ENCODE measurements around the gene PTPRO. TPM values are rescaled to one million over a fixed set of nuclear protein-coding genes. Genes with fewer than 3 reads are reported as not detected.
A peak's percentile ranks its signal among the peaks of the same experiment; 100 is the strongest.
"Not testable (repeated sequence)": the region's sequence is repeated elsewhere in the genome, so short reads cannot be mapped to it uniquely, and the experiment has no call there.

PTPRO gene
- total RNA-seq, 1 donor from 2014 or later = 0.94 TPM

DNA sequence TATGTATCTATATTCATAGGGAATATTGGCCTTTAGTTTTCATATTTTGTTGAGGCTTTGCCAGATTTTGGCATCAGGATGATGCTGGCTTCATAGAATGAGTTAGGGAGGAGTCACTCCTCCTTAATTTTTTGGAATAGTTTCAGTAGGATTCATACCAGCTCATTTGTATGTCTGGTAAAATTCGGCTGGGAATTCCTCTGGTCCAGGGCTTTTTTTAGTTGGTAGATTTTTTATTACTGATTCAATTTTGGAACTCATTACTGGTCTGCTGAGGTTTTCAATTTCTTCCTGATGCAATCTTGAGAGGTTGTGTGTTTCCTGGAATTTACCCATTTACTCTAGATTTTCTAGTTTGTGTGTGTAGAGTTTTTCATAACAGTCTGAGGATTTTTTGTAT lies 291.7 kb downstream of the PTPRO start:
- intact Hi-C loops (cut with micrococcal nuclease) = no loop called here
- no peak for ATAC-seq
- no peak for DNase-seq

DNA sequence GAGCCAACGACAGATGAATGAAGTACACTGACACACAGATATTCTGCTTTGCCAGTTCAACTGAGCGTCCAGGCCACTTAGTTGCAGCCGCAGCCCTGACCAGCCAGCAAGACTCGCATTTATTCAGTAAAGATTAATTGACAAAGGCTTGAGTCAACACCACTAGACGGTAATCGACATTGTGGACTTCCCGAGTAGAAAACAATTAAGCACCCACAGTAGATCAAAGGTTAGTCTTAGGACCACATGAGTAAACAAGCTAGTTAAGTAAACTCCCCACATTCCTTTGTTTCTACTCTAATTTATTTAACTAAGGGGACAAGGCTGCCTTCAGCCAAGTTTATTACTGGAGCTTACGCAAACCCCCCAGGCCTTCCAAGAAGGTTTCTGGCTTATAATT lies 294.2 kb downstream of the PTPRO start:
- ATAC-seq; intact Hi-C loops (cut with micrococcal nuclease); DNase-seq: not testable (repeated sequence)

DNA sequence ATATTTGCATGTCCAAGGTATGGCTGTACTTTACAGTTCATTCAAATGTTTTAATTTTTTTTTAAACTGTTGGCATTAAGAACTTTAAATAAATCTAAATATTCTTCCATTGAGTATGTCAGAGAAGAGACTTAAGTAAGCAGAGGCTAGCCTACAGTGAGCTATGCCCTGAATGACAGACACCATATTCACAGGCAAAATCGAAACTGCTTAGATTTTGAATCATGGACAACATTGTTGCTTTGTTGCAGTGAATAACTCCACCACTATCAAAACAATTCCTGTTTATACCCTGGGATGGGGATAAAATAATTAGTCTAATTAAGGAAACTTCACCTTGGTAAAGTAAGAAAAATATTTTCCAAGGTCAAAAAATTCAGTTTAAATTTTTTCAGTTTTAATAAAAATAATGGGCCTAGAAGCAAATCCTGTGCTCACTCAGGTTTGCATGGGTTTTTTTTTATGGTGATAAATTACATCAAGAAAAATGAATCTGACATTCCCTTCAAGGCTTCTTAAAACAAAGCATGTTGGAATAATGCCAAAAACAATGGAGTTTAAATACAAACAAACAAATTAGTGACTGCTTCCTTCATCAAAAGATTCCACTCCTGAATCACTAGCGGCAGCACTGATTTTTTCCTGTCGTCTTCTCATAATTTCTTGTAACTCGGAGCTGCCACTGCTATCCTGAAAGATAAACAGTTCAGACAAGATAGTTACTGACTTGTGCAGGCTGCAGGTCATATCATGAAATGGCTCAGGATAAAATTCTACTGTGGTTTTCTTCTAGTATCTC lies 298.6 kb downstream of the PTPRO start:
- intact Hi-C loops (cut with micrococcal nuclease) = no loop called here
- ATAC-seq (no peak), DNase-seq (no peak)

DNA sequence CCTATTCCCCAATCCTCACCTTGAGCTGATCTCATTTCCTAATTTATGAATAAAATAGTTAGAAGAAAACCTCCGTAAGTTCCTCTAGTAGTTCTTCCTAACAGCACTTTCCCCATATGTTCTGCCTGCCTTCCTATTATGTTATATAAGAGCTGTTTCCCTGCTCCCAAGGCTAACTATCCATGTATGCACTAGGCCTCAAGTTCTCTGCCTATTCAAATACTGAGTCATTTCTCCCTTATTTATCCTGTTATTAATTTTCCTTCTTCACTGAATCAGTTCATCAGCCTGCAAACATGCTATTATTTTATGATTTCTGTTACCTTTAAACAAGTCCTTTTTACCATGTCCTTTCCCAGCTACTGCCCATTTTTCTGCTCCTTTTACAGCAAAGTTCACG lies 302.8 kb downstream of the PTPRO start:
- DNase-seq (no peak), ATAC-seq (no peak)
- intact Hi-C loops (cut with micrococcal nuclease) = no loop called here

DNA sequence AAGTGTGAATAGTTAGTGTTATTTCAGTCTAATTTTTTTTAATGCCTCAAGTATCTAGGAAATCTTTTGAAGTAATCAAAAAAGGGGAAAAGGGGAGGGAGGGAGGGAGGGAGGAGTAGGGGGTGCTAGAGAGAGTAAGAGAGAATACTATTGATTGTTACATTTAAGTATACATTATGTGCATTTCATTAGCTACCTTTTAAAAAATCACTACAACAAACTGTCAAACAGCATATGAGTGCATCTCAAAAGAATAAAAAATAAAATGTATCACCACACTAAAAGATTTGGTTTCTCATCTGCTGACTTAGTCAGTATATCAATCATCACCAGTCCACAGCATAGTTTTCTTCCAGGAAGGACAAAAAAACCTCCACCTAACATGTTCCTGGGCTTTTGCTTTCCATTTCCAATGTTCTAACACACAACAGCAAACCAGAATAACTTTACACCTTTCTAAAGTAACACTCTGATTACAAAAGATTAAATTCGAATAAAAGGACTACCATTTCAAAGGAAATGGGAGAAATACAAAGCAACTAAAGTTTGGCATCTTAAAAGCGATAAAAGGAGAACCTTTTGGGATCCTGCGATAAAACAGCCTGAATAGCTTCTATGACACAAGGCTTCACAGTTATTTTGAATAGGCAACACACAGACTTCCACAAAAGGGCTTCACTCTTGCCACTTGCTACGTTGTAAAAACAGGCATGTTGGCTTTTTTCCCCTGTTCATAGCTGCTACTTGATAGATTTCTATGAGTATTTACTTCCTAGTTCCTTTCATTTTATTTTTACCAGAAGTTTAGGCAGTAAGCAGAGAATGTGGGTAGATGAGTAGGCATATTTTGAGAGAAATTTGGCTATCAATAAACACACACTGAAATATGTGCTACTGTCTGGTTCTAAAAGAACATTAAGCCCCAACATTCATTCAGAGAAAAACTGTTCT lies 306.0 kb downstream of the PTPRO start:
- no peak for DNase-seq
- intact Hi-C loops (cut with micrococcal nuclease) = no loop called here
- peak; percentile 47 for ATAC-seq

DNA sequence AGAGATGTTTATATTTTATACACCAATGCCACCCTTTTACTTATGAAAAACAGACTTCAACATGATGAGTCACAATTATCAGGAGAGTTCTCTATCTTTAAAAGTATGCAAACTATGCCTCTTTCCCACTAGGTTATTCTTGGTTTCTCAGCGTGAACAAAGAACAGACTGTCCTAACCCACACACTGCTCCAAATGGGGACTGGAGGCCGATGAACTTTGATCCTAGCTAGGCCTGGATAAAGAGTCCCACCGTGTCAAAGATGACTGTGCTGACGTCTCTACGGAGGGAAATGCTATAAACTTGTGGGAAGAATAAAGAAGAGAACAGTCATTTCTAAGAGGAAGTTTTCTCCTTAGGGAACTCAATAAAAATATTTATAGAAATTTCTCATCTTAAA lies 306.8 kb downstream of the PTPRO start:
- intact Hi-C loops (cut with micrococcal nuclease) = no loop called here

DNA sequence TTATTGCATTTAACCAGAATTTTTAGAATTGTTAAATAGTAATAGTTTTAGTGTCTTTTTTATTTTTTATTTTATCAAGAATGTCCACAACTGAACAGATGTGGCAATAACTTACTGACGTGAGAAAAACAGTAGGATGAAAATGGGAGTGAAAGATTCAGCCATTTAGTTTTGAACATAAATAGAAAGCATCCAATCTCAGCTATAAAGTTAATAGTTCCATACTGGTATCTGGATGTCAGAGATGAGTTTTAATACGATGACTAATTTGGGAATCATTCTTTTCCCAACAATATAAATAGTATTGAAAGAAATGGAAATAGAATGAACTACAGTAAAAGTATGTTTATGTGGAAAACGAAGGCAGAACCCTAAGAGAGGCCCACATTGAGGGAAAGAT lies 307.5 kb downstream of the PTPRO start:
- intact Hi-C loops (cut with micrococcal nuclease) = no loop called here
- ATAC-seq (no peak), DNase-seq (no peak)

More for the DNA sequence above, 306.8 kb downstream of the PTPRO start:
- DNase-seq (peak; percentile 47), ATAC-seq (peak; percentile 98)

DNA sequence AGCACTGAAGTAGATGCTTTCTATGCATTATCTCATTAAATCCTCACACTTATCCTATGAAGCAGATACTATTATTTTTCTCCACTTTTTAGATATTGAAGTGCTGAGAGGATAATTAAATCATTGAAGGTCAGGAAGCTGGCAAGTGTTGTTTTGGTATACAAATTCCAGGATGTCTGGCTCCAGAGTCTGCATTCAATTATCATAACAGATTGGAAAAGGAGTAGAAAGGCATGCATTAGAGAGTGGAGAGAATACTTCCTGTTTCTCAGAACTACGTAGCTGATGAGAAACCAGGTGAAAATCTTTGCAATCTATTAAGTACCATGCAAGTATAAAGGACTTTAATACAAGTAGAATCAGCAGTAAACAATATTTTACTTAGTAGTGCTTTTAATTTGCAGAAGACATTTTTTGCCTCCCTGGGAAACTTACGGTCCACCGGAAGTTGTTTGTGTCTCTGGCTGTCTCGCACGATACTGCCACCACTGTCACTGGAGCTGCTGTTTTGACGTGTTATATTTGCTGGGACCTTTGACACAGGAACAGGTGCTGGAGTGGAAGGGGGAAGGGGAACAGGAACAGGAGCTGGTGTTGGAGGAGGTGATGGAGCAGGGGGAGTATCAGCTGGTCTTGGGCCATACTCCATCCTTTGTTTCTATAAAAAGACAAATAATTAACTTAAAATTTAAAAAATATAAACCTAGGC lies 308.9 kb downstream of the PTPRO start:
- DNase-seq (no peak), ATAC-seq (no peak)
- intact Hi-C loops (cut with micrococcal nuclease) = no loop called here

DNA sequence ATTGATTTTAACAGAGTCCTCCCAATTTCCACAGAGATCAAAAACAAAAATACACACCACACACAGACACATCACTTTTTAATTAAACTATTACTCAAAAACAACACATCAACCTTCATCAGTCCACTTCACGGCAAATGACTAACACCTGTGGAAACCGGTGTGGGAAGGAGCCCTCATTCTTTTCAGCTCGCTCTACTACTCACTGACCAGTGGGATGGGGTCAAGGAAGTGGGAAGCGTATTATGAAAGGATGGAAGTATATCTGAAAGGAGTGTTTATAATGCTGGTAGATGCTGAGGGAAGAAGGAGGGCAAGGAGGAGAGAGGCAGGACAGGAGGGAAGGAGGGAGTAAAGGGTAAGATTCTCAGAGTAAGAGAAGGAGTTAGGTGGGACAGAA lies 310.4 kb downstream of the PTPRO start:
- ATAC-seq (no peak), DNase-seq (no peak)
- intact Hi-C loops (cut with micrococcal nuclease) = no loop called here

DNA sequence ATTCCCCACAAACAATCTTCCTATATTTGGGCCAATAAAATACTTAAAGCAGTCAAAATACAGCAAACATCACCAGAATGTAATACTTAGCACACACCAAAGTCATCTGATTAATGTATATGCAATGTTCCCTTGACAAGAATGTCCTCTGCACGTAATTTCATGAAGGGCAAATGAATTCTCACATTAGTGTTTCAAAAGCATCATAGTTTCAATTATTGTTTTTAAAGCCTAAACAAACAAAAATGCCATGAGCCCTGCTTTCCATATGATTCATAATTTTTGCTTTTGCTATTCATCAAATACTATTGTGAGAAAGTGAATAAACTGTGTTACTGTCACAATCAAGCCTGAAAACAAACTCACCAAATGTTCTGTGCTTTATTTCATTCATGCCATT lies 310.9 kb downstream of the PTPRO start:
- intact Hi-C loops (cut with micrococcal nuclease) = no loop called here

DNA sequence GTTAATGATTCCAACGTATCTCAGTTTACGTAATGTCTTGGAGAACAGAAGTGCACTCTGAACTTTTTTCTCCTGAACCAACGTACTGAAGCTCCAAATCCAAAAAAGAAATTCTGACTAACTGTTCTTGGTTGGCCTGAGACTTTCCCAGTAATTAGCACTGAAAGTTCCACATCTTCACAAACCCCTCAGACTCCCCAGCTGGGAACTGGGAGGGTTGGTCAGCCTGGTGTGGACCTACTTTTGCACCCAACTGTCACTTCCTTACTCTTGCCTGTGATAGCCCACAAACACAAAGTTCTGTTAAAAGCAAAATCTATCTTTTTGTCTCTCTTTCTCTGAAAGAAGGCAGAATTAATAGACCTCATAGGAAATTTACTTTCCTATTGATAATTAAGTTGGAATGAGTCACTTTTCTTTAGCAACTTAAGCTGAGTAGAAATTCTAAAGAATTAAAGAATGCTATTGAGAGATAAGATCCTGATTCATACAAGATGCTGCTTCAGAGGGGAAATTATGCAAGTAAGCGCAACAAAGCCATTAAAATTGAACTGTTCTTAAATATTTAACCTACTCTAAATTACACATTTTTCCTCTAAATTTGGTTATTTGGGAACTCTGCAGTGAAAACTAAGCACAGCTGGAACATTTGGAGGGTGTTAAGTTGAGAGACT lies 311.8 kb downstream of the PTPRO start:
- intact Hi-C loops (cut with micrococcal nuclease) = no loop called here
- no peak for DNase-seq

More for the DNA sequence above, 310.9 kb downstream of the PTPRO start:
- ATAC-seq (no peak), DNase-seq (no peak)

DNA sequence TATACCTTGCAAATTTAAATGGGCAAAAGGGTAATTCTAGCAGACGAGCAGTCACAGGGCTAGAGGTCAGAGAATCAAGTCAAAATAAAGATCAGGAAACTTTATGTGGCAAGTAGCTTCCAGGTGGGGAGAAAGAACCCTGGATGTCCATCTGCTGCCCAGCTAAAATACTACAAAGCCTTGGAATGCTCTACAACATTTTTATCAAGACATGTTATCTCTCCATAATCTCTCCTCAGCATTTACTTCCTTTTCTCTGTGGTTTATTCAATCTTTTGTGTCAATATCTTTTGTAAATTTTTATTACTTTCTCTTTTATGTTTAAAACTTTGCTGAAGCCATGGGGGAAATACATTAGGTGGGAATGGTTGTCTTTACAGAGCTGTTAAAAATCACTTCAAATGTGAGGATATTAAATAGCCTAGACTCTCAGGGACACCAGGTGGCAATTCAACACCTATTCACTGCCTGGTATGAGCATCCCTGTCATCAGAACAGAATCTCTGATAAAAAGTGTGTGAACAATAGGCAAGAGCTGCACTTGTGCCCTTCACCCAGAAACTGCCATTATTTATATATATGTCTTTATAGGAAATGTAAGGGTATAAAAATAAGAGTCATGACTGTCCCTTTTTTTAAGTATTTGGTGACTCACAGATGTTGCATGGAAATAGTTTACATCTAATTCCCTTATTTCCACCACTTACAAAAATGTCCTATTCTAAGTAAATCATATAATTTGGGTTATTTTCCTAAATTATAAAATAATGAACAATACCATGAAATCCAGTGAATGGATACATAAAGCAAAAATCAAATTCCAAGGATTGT lies 314.0 kb downstream of the PTPRO start:
- intact Hi-C loops (cut with micrococcal nuclease) = no loop called here
- no peak for DNase-seq
- ATAC-seq = no peak

More for the DNA sequence above, 311.8 kb downstream of the PTPRO start:
- ATAC-seq = peak; percentile 39

DNA sequence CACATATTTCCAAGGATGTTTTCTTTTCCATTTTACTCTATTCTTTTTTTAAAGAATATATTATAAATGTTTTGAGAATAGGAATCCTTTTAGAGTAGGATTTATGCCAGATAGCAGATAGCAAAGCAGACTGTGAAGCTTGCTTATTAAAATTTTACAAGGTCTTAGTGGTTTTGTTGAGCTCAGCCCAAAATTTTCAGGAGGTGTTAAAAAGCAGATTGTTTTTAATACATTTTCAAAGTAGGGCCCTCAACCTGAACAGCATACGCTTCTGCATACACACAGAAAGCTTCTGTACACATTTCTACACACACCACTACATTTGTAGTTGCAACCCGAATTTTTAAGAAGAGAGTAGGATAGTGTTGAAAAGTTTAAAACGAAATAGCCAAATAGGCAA lies 315.9 kb downstream of the PTPRO start:
- no peak for DNase-seq
- intact Hi-C loops (cut with micrococcal nuclease) = no loop called here
- ATAC-seq = no peak

DNA sequence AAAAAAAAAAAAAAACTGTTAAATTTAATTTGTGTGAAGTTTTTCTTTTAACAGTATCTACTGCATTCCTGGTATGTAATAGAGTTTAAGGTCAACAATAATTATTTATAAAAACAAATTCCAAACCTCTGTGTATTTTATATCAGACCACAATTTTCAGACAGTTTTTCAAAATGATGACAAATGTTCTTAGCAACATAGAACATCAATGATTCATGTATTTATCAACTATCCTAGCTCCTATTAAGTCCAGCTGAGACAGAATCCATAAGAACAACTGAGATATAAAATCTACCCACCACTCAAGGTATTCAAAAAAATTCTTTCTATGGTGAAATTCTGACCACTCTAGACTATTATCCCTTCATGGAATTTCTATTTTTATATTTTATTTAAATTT lies 322.4 kb downstream of the PTPRO start:
- no peak for ATAC-seq
- intact Hi-C loops (cut with micrococcal nuclease) = no loop called here
- DNase-seq = no peak

DNA sequence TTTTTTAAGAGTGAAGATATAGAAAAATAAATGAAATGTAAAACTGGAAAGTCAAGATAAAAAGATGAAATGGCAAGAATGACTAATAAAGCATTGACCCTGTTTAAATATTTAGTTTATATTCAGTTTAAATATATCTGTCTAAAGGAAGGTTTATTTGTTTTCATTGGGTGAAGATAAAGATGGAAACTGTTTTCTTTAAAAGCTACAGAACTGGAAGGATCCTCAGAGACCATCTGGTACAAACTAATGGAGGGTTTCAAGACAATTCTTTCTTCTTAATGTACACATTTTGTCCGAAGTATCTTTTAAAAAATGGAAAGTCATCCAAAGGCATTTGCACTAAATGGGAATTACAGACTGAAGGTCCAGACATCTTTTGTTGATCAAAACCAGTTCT lies 324.3 kb downstream of the PTPRO start:
- intact Hi-C loops (cut with micrococcal nuclease) = no loop called here
- ATAC-seq (no peak), DNase-seq (no peak)
